Gastrocnemius medialis (tissue), 4 donors: ENCODE data around the gene KRT31. TPM values are rescaled to one million over a fixed set of nuclear protein-coding genes. Genes with fewer than 3 reads are reported as not detected.
"Not testable (repeated sequence)": the region's sequence is repeated elsewhere in the genome, so short reads cannot be mapped to it uniquely, and the experiment has no call there.

Experiments
- ATAC-seq, 2 donors: fragments of 150-250 bp; one replicate each; pipeline ENCODE4 v1.9.1; 2016
- DNase-seq, 2 donors: peaks; one replicate each; pipeline ENCODE4 v3.0.0-alpha.2; 2019
- H3K27ac ChIP-seq, 4 donors: fragments of 200-600 bp; sonication (generic); 1 replicate in 1 of 4; 2 replicates in 3 of 4; pipeline ENCODE4 v1.5.1; 2016 to 2018; ENCODE audit warnings: mild to moderate bottlenecking in 2 of 4, moderate library complexity in 1 of 4
- H3K27me3 ChIP-seq, 3 donors: fragments of 200-600 bp; sonication (generic) in 2 of 3; 1 replicate in 1 of 3; 2 replicates in 2 of 3; pipeline versions ENCODE4 v1.5.1 to v1.6.0; 2016 to 2019; ENCODE audit warnings: mild to moderate bottlenecking in 1 of 3, moderate library complexity in 1 of 3
- H3K36me3 ChIP-seq, 2 donors: fragments of 200-600 bp; sonication (generic) in 1 of 2; one replicate each; pipeline ENCODE4 v1.5.1; 2017 to 2018
- H3K4me1 ChIP-seq, 2 donors: fragments of 200-600 bp; sonication (generic) in 1 of 2; one replicate each; pipeline ENCODE4 v1.5.1; 2016 to 2017; ENCODE audit warnings: mild to moderate bottlenecking in 2 of 2
- H3K4me3 ChIP-seq, 4 donors: fragments of 200-600 bp; sonication (generic) in 3 of 4; 1 replicate in 1 of 4; 2 replicates in 3 of 4; pipeline ENCODE4 v1.5.1; 2016 to 2019; ENCODE audit warnings: mild to moderate bottlenecking in 2 of 4
- H3K9me3 ChIP-seq, 3 donors: fragments of 200-600 bp; sonication (generic) in 2 of 3; 1 replicate in 1 of 3; 2 replicates in 2 of 3; pipeline ENCODE4 v1.5.1; 2016 to 2019
- POLR2A ChIP-seq, 2 donors: fragments of 450-650 bp; IDR thresholded peaks; one replicate each; pipeline ENCODE4 v1.6.1; 2017; ENCODE audit warnings: antibody characterized with exemption in 2 of 2, mild to moderate bottlenecking in 2 of 2, moderate library complexity in 2 of 2
- in situ Hi-C, 4 donors: fragments of 200-750 bp; cut with MboI; loops; one replicate each; pipeline versions ENCODE4 v1.15.0 to v1.8.0; 2017; ENCODE audit warnings: low sequenced_read_pairs in 4 of 4
- intact Hi-C: fragments of 100-400 bp; cut with DNase I; formaldehyde crosslinking; loops from one replicate; pipeline ENCODE4 v1.15.1; 2023; ENCODE audit warnings: low total_unique reads
- total RNA-seq, 4 donors: library from RNA; depleted of rRNA; stranded (reverse); fragments of >200 nt; gene quantifications; one replicate each; pipeline versions ENCODE4 v1.1.0 to v1.2.3, GENCODE V29; 2016
- TF ChIP-seq, protein P1 (sequence below), 5 experiments: fragments of 450-650 bp in 3 of 5; fragments of 200-600 bp in 2 of 5; sonication (generic) in 2 of 5; IDR thresholded peaks in 4 of 5; conservative IDR thresholded peaks in 1 of 5; 1 replicate in 4 of 5; 2 replicates in 1 of 5; pipeline ENCODE4 v1.5.1; 2016 to 2019; ENCODE audit warnings: antibody characterized with exemption in 5 of 5, mild to moderate bottlenecking in 3 of 5, moderate library complexity in 3 of 5

KRT31 gene
- total RNA-seq, 4 donors from 2014 or later: 0.39 to 1.1 (median 0.62) TPM

DNA sequence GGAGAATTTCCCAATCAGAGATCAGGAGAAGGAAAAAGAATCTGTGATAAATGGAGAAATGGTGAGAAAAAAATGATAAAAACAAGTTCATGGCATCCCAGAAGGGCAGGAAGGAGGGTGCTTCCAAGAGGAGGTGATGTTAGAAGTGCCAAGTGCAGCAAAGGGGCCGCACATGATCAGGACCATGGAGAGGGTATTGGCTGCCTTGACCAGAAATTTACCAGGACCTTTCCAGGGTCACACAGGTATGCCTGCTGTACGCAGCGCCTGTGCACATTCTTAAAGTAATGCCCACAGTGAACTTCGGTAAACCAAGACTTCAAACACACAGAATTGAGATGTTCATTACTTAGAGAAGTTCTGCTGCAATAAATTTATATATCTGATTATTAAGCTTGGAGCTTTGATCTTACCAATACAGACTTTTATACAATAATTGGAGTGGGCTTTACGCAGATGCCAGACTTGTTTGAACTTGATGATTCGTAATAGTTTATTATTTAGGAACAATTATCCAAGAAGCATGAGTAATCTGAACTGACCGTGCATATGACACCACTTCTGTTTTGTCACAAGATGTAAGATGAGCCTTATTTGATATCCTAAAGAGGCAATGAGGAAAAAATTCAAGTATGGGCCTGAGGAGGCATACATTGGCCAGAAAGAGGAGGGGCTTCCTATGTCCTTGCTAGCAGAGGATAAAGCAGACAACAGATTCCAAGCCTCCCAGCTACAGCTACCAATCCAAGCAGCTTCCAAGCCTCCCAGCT, 44.6 kb downstream of the KRT31 start:
- no peak overlapping the region for H3K4me3 ChIP-seq
- H3K27me3 ChIP-seq: no peaks in the 10 kb centered on the region
- intact Hi-C loops: no loop called here
- H3K4me1 ChIP-seq: no peaks in the 10 kb centered on the region
- no peak overlapping the region for H3K27ac ChIP-seq
- in situ Hi-C loops: no loop called here
- DNase-seq (no peak), ATAC-seq (no peak)
- no peaks in the 10 kb centered on the region for H3K36me3 ChIP-seq
- TF ChIP-seq, protein P1, sequence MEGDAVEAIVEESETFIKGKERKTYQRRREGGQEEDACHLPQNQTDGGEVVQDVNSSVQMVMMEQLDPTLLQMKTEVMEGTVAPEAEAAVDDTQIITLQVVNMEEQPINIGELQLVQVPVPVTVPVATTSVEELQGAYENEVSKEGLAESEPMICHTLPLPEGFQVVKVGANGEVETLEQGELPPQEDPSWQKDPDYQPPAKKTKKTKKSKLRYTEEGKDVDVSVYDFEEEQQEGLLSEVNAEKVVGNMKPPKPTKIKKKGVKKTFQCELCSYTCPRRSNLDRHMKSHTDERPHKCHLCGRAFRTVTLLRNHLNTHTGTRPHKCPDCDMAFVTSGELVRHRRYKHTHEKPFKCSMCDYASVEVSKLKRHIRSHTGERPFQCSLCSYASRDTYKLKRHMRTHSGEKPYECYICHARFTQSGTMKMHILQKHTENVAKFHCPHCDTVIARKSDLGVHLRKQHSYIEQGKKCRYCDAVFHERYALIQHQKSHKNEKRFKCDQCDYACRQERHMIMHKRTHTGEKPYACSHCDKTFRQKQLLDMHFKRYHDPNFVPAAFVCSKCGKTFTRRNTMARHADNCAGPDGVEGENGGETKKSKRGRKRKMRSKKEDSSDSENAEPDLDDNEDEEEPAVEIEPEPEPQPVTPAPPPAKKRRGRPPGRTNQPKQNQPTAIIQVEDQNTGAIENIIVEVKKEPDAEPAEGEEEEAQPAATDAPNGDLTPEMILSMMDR (IDR thresholded peaks at IDR 0.05 in 4 of 5, conservative IDR thresholded peaks at IDR 0.05 in 1 of 5): no peak
- no peak for TF ChIP-seq POLR2A (IDR thresholded peaks at IDR 0.05)
- H3K9me3 ChIP-seq: no peaks in the 10 kb centered on the region

DNA sequence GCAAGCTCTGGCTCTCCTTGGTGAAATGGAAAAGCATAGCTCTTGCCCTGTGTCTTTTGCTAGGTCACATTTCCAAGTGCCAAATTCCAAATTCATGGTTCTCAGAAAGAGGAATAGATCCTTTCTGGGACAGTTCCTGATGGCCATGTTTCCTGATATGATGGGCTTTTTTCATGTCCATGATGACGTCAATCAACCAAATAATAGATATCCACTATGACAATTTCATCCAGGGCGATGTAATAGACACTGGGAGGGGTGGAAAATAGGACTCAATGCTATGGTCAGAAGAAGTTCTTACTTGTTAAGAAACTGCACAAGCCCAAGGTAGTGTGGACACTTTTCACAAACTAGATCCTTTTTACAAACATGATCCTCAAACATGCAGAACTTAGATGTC, 46.2 kb downstream of the KRT31 start:
- no peak overlapping the region for H3K4me3 ChIP-seq
- H3K27ac ChIP-seq: no peak overlapping the region
- no peaks in the 10 kb centered on the region for H3K27me3 ChIP-seq
- no peak for DNase-seq
- no peak for TF ChIP-seq POLR2A (IDR thresholded peaks at IDR 0.05)
- TF ChIP-seq, protein P1 (IDR thresholded peaks at IDR 0.05 in 4 of 5, conservative IDR thresholded peaks at IDR 0.05 in 1 of 5): no peak
- no peak for ATAC-seq
- no peaks in the 10 kb centered on the region for H3K9me3 ChIP-seq
- intact Hi-C loops (no loop called here), in situ Hi-C loops (no loop called here)
- no peaks in the 10 kb centered on the region for H3K4me1 ChIP-seq
- H3K36me3 ChIP-seq: no peaks in the 10 kb centered on the region

DNA sequence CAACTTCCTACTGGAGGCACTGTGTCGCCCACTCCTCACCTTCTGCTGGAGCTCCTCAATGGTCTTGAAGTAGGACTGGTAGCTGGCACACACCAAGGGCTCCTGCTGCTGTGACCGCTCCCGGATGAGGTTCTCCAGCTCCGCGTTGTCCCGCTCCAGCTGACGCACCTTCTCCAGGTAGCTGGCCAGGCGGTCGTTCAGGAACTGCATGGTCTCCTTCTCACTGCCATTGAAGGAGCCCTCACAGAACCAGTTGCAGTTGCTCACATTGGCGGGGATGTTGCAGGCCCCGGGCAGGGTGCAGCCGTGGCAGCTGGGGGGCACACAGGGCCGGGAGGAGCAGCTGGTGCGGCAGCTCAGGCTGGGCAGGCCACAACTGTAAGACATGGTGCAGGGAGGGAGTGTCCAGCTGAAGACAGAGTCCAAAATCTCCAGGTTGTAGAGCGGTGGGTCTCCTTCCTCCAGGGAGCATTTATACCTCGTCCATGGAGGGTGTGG, 47.0 kb downstream of the KRT31 start, which contains the start of gene KRT33A:
KRT33A (minus strand) TSS at position 448 of the 498 bp plus-strand sequence; CDS start at position 387, 61 bp downstream.
- H3K27me3 ChIP-seq, H3K9me3 ChIP-seq, H3K27ac ChIP-seq, H3K36me3 ChIP-seq, DNase-seq, in situ Hi-C loops, intact Hi-C loops, H3K4me1 ChIP-seq, ATAC-seq, H3K4me3 ChIP-seq: not testable (repeated sequence)

DNA sequence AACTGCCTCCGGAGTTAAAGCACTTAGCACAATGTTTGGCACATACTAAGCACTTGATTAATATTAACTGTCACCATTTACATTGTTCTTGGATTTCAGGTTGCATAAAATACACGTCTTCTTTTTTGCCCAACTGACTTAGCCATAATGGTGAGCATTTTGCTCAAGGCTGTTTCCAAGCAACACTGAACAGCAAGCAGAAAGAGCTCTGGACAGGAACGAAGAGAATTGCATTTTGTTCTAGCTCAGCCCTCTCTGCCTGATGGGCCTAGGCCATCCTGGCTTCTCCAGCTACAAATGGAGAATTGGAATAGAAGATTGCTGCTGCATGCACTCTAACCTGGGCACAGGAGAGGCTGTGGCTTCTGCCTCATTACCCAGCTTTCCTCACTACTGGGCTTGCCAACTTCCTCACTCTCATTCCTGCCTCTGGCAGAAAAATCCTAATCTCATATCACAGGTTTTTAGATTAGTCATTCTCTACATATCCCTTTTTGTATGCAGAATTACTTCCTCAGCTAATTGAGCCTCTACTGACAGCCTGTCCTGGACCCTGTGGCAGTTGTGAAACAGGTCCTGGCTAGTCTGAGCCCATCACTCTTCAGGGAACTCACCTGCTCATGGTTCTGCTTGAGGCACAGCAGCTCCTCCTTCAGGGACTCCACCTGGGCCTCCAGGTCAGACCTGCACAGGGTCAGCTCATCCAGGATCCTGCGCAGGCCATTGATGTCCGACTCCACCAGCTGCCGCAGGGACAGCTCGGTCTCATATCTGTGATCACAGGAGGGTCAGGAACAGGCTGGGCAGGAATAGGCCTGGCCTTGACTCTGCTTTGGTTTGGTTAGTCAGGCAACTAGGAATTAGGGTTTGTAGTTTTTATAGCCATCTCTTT, 49.3 kb downstream of the KRT31 start:
- ATAC-seq: no peak
- intact Hi-C loops: no loop called here
- Histone ChIP-seq H3K4me1 (no peaks in the 10 kb centered on the region), H3K4me3 (no peak overlapping the region), H3K27ac (no peak overlapping the region), H3K27me3 (no peaks in the 10 kb centered on the region), H3K9me3 (no peaks in the 10 kb centered on the region), H3K36me3 (no peaks in the 10 kb centered on the region)
- no peak for DNase-seq
- in situ Hi-C loops: no loop called here
- TF ChIP-seq POLR2A (IDR thresholded peaks at IDR 0.05): no peak
- TF ChIP-seq, protein P1 (IDR thresholded peaks at IDR 0.05 in 4 of 5, conservative IDR thresholded peaks at IDR 0.05 in 1 of 5): no peak

DNA sequence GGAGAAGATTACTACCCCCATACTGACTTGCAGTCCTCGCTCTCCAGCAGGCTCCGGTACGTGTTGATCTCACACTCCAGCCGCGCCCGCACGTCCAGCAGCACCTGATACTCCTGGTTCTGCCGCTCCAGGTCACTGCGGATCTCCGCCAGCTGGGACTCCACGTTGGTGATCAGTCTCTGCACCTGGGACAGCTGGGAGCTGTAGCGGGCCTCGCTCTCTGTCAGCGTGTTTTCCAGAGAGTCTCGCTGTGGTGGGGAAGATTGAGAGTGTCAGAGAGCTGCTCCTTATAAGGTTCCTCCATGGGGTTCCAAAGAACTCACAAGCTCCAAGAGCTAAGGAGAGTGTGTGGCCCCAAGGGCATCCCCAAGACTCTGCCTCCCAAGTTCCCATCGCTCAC, 51.0 kb downstream of the KRT31 start:
- H3K4me1 ChIP-seq, H3K9me3 ChIP-seq, intact Hi-C loops, H3K27ac ChIP-seq, H3K36me3 ChIP-seq, H3K27me3 ChIP-seq, in situ Hi-C loops, ATAC-seq, DNase-seq, H3K4me3 ChIP-seq: not testable (repeated sequence)
